Aorta (tissue), 5 donors: ENCODE data around the gene IKZF1. TPM values are rescaled to one million over a fixed set of nuclear protein-coding genes. Genes with fewer than 3 reads are reported as not detected.

Source experiments
- ATAC-seq: fragments of 200-7000 bp; cut with Tn5 transposase; one replicate; pipeline ENCODE4 v1.9.1; 2022; ENCODE audit warnings: moderate library complexity; ENCODE audit not compliant: low FRiP score
- DNase-seq, 2 donors: peaks; one replicate each; pipeline ENCODE4 v3.0.0-alpha.2; 2020
- H3K27ac ChIP-seq, 2 donors: one replicate each; pipeline ENCODE4 v1.5.1; 2013; ENCODE audit warnings: low read length in 2 of 2, mild to moderate bottlenecking in 2 of 2, moderate library complexity in 2 of 2, control low read depth in 1 of 2, inconsistent platforms in 1 of 2, low read depth in 1 of 2
- H3K27me3 ChIP-seq, 2 donors: one replicate each; pipeline ENCODE4 v1.6.1; 2013; ENCODE audit warnings: control low read depth in 1 of 2, low read length in 1 of 2, mild to moderate bottlenecking in 1 of 2, moderate library complexity in 1 of 2; ENCODE audit not compliant: insufficient read depth in 2 of 2, control insufficient read depth in 1 of 2
- H3K36me3 ChIP-seq, 2 donors: one replicate each; pipeline ENCODE4 v1.6.1; 2013; ENCODE audit warnings: control low read depth in 1 of 2, low read length in 1 of 2, mild to moderate bottlenecking in 1 of 2; ENCODE audit not compliant: insufficient read depth in 2 of 2, control insufficient read depth in 1 of 2
- H3K4me1 ChIP-seq, 2 donors: one replicate each; pipeline ENCODE4 v1.6.1; 2013; ENCODE audit warnings: low read length in 2 of 2, control low read depth in 1 of 2, mild to moderate bottlenecking in 1 of 2, moderate library complexity in 1 of 2; ENCODE audit not compliant: insufficient read depth in 2 of 2, control insufficient read depth in 1 of 2
- H3K4me3 ChIP-seq, 2 donors: one replicate each; pipeline ENCODE4 v1.5.1; 2013; ENCODE audit warnings: low read length in 2 of 2, control low read depth in 1 of 2, mild to moderate bottlenecking in 1 of 2
- H3K9me3 ChIP-seq: one replicate; pipeline ENCODE4 v1.6.1; 2013; ENCODE audit warnings: mild to moderate bottlenecking, low read length; ENCODE audit not compliant: control insufficient read depth
- WGBS, 2 donors: extraction: QIAGEN DNeasy Blood & Tissue Kit; methylation state at CpG; one replicate each; pipeline ENCODE4 v1.1.7; 2013; 5-methylcytosine and 5-hydroxymethylcytosine counted together
- intact Hi-C, 2 donors: fragments of 100-400 bp; cut with DNase I; formaldehyde crosslinking; loops; one replicate each; pipeline versions ENCODE4 v1.14.2 to v1.15.0; 2022
- polyA plus RNA-seq, 2 donors: library from polyadenylated mRNA; stranded (reverse); fragments of 200-250 nt; gene quantifications; one replicate each; pipeline ENCODE4 v1.2.3, GENCODE V29; 2013
- total RNA-seq, 2 donors: library from RNA; stranded (reverse); fragmentation: NEBNext Ultra II Directional; extraction: Animal tissue kit (Norgen Biotek cat#: 25700); gene quantifications; one replicate each; pipeline ENCODE4 v1.2.1, GENCODE V29; 2021
- donor health status: healthy with polysubstance abuse.
- donor health status: Bipolar disorder and iron deficiency.
- donor health status: DM: no; HTN: no; CAD: no.
- donor health status: DM: no; HTN: no; CAD: no.
- donor health status: DM: yes; HTN: yes; CAD: no.

Gene IKZF1
- total and polyA plus RNA-seq, 4 donors = 2.5 to 24.4 (median 9.7) TPM

DNA sequence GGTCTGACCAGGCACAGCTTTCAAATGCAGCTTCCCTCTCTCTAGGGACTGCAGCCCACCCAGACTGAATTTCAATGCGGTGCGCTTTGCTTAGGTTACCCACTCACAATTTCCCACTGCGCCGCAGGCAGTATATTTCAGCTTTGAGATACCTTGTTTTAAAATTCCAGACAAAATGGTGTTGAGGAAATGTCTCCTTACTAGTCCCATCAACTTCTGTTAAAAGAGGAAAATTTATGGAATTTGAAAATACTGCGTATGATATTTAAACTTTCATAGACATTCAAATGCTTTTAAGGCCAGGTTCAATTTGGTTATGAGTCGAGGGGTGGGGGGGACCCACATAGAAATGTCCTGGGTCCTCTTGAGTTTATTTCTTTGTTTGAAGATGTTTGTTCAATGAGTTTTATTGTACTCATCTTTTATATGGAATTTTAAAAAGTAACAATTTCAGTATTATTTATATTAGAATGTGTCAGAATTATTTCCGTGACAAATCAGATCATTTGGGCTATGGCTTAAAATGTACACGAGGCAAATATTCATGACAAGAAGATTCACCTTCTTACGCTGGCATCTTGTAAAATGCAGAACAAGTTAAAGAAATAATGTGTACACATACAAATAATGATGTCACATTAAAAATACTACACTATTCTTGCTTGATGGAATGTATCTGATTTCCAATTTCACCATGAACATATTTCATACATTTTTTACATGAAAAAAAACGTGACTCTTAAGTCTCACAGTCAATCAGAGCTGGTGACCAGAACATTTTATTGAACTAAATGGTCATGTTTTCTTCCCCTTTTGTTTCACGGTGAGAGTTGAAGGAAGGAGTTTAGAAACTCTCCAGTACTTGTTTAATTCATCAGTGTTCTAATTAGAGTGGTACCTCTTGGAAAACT is 1.3 kb downstream of the IKZF1 start:
- DNase-seq (no peak), ATAC-seq (no peak)
- Histone ChIP-seq H3K36me3 (no peaks in the 10 kb centered on the region), H3K27ac (no peak overlapping the region), H3K4me3 (no peak overlapping the region), H3K4me1 (no peaks in the 10 kb centered on the region), H3K9me3 (no peaks in the 10 kb centered on the region), H3K27me3 (no peaks in the 10 kb centered on the region)
- WGBS, 2 donors = 54 to 66% methylated on average over 11 of the region's 11 CpGs
- intact Hi-C loops = no loop called here

DNA sequence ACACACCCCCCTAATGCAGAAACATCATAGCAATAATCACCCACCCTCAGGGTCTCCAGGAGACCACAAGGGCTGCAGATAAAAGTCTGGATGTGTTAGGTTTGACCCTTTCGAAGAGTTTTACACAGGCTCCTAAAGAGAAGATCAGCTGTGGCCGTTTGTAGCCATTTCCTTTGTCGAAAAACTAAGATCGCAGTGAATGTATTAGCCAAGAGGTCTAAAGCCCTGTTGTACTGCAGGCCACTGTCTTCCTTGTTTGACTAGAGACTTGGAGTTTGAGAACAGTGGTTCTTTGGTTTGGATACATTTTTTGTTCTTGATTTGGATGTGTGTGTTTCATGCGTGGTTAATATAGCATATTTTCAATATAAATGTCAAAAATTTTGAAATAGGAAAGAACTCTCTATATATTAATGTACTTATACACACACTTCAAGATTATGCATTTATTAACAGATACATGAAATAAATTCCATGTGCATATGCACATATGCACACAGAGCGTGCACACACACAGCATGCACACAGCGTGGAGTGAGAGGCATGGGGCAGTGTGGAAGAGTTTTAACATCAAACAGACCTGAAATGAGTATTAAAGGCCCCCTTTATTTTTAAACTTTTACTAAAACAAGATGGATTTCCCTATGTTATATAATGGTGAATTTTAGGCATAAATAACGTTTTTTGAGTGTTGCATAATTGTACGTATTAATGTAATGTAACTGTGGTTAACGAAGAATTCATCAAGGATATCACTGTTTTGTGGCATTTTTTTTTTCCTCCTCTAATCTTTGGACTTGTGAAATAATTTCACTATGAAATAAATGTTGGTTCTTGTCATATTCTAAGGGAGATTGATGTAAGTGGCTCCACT is 2.2 kb downstream of the IKZF1 start:
- intact Hi-C loops = no loop called here
- Histone ChIP-seq H3K9me3 (no peaks in the 10 kb centered on the region), H3K27ac (no peak overlapping the region), H3K4me1 (no peaks in the 10 kb centered on the region), H3K27me3 (no peaks in the 10 kb centered on the region), H3K36me3 (no peaks in the 10 kb centered on the region), H3K4me3 (no peak overlapping the region)
- WGBS, 2 donors = 67% methylated on average over 10 of the region's 10 CpGs
- ATAC-seq (no peak), DNase-seq (no peak)

DNA sequence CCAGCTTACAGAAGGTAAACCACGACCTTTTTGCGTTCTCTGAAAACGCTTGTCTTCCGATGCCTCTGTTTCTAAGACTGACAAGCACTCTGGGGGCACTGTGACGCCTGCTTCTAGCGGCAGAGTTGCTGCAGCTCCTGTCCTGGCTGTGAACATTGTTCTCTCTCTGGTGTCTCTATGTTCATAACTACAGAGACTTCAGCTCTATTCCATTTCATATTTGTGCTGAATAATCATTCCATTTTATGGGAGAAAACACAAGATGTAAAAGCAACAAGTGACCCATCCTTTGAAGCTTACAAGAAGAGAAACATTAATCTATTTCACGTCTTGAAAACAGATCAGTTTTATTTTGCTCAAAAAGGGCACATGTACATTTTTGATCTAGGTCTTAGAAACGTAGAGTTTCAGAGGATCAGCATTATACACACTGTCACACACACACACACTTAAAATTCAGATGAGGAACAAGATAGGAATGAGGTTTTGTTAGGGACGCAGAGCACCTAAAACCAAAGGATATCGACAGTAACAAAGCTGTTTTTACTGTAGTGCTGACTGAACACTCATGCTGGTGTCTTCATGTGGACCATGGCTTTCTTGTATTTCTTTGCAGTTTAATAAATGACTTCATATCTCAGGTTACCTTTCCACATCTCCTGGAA is 3.0 kb downstream of the IKZF1 start:
- Histone ChIP-seq H3K4me1 (no peaks in the 10 kb centered on the region), H3K36me3 (no peaks in the 10 kb centered on the region), H3K27ac (no peak overlapping the region), H3K4me3 (no peak overlapping the region), H3K27me3 (no peaks in the 10 kb centered on the region), H3K9me3 (no peaks in the 10 kb centered on the region)
- intact Hi-C loops = no loop called here
- DNase-seq = no peak
- ATAC-seq = no peak
- WGBS, 2 donors = 34 to 38% methylated on average over 10 of the region's 10 CpGs

GRCh38 chr7:50308203-50308531 is 3.7 kb downstream of the IKZF1 start:
- Histone ChIP-seq H3K4me1 (no peaks in the 10 kb centered on the region), H3K9me3 (no peaks in the 10 kb centered on the region), H3K4me3 (no peak overlapping the region), H3K36me3 (no peaks in the 10 kb centered on the region), H3K27ac (no peak overlapping the region), H3K27me3 (no peaks in the 10 kb centered on the region)
- DNase-seq (no peak), ATAC-seq (no peak)
- intact Hi-C loops = no loop called here
- WGBS, 2 donors = 68 to 75% methylated on average over 3 of the region's 3 CpGs

- no peaks in the 10 kb centered on the region for H3K9me3 ChIP-seq
- no peak overlapping the region for H3K4me3 ChIP-seq
- intact Hi-C loops = no loop called here
- H3K36me3 ChIP-seq = no peaks in the 10 kb centered on the region
- DNase-seq = no peak
- no peaks in the 10 kb centered on the region for H3K4me1 ChIP-seq
- no peaks in the 10 kb centered on the region for H3K27me3 ChIP-seq
- no peak overlapping the region for H3K27ac ChIP-seq
- 60 to 66% methylated on average over 18 of the region's 18 CpGs for WGBS, 2 donors
- ATAC-seq = no peak
Observed at GRCh38 chr7:50308532-50309385, 4.2 kb downstream of the IKZF1 start.

GRCh38 chr7:50309721-50310120 is 5.2 kb downstream of the IKZF1 start:
- Histone ChIP-seq H3K27me3 (no peaks in the 10 kb centered on the region), H3K9me3 (no peaks in the 10 kb centered on the region), H3K27ac (no peak overlapping the region), H3K36me3 (no peaks in the 10 kb centered on the region), H3K4me3 (no peak overlapping the region), H3K4me1 (no peaks in the 10 kb centered on the region)
- no peak for ATAC-seq
- WGBS, 2 donors = 61 to 67% methylated on average over 3 of the region's 3 CpGs
- intact Hi-C loops = no loop called here
- DNase-seq = no peak

- no peaks in the 10 kb centered on the region for H3K27me3 ChIP-seq
- ATAC-seq = no peak
- H3K4me1 ChIP-seq = no peaks in the 10 kb centered on the region
- intact Hi-C loops = no loop called here
- no peaks in the 10 kb centered on the region for H3K36me3 ChIP-seq
- 65 to 70% methylated on average over 6 of the region's 6 CpGs for WGBS, 2 donors
- H3K9me3 ChIP-seq = no peaks in the 10 kb centered on the region
- no peak for DNase-seq
- H3K27ac ChIP-seq = no peak overlapping the region
- H3K4me3 ChIP-seq = no peak overlapping the region
Observed at GRCh38 chr7:50310361-50310760, 5.8 kb downstream of the IKZF1 start.

DNA sequence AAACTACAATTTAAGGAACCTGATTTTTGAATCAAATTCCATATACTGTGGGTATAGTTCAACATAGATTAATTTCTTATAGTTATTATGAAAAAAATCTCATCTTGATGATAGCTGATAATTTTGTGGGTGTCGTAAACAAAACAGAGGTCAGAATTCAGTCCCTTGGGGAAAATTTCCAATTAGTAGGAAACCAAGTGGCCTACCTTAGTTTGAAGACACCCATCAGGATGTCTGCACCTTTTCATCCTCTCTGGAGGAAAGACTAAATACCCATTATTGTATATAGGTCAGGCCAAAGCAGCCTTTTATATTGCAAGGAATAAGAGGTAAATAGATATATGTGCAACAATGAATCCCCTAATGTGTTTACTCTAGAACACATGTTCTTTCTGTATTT is 6.4 kb downstream of the IKZF1 start:
- no peaks in the 10 kb centered on the region for H3K27me3 ChIP-seq

More for the DNA sequence above, 6.4 kb downstream of the IKZF1 start:
- no peak for ATAC-seq
- H3K4me3 ChIP-seq = no peak overlapping the region
- intact Hi-C loops = no loop called here
- H3K36me3 ChIP-seq = no peaks in the 10 kb centered on the region
- WGBS, 2 donors = 88 to 100% methylated on average over 1 of the region's 1 CpG
- no peaks in the 10 kb centered on the region for H3K9me3 ChIP-seq
- no peak overlapping the region for H3K27ac ChIP-seq
- no peak for DNase-seq
- H3K4me1 ChIP-seq = no peaks in the 10 kb centered on the region
